ENCODE measurements around the gene NUFIP1.

GRCh38 chr13:44930963-44931623 is 58.2 kb downstream of the NUFIP1 start:
- no peak for TF ChIP-seq POLR2AphosphoS5 (IDR thresholded peaks at IDR 0.05; ENCODE audit: low read depth, low read length)
- TF ChIP-seq POLR2A (IDR thresholded peaks at IDR 0.05; ENCODE audit: low read depth, low read length) = no peak
- TF ChIP-seq SPI1 (IDR thresholded peaks at IDR 0.05; ENCODE audit: low read depth, low read length) = no peak
